ENCODE data around the gene LSR.

- TF ChIP-seq POLR2AphosphoS5 (IDR thresholded peaks at IDR 0.05) (no peak), CTCF (IDR thresholded peaks at IDR 0.05; ENCODE audit: poor library complexity, severe bottlenecking) (no peak), EZH2 (IDR thresholded peaks at IDR 0.05; ENCODE audit: borderline replicate concordance, insufficient read depth, low read length, poor library complexity, severe bottlenecking) (no peak), RAD21 (conservative IDR thresholded peaks at IDR 0.05) (no peak), EP300 (conservative IDR thresholded peaks at IDR 0.05; ENCODE audit: poor library complexity, severe bottlenecking) (no peak), REST (IDR thresholded peaks at IDR 0.05; ENCODE audit: borderline replicate concordance) (no peak), TAF1 (IDR thresholded peaks at IDR 0.05; ENCODE audit: low read depth) (no peak), MXI1 (conservative IDR thresholded peaks at IDR 0.05; ENCODE audit: poor library complexity, severe bottlenecking) (no peak)
Measured at GRCh38 chr19:35226748-35227147, 22.1 kb upstream of the LSR start.
